Karpas-422 (cell line): ENCODE results near the gene C1orf122. TPM values are rescaled to one million over a fixed set of nuclear protein-coding genes. Genes with fewer than 3 reads are reported as not detected.
"Not testable (repeated sequence)": the region's sequence is repeated elsewhere in the genome, so short reads cannot be mapped to it uniquely, and the experiment has no call there.

Source experiments
- DNase-seq: peaks from one replicate; pipeline ENCODE4 v3.0.0-alpha.2; 2015
- H2AFZ ChIP-seq: fragments of 200-600 bp; sonication (generic); 2 replicates; pipeline ENCODE4 v1.6.1; 2014; ENCODE audit warnings: antibody characterized with exemption, low read length, mixed read lengths
- H3K27ac ChIP-seq: fragments of 200-600 bp; sonication (generic); 2 replicates; pipeline ENCODE4 v1.5.1; 2014; ENCODE audit warnings: mild to moderate bottlenecking, low read length, moderate library complexity
- H3K27me3 ChIP-seq: fragments of 200-600 bp; sonication (generic); 2 replicates; pipeline ENCODE4 v1.6.1; 2014; ENCODE audit warnings: low read length, mixed read lengths
- H3K36me3 ChIP-seq: fragments of 200-600 bp; sonication (generic); 2 replicates; pipeline ENCODE4 v1.6.1; 2014; ENCODE audit warnings: low read length, mixed read lengths; ENCODE audit not compliant: insufficient read depth
- H3K4me1 ChIP-seq: fragments of 200-600 bp; sonication (generic); 2 replicates; pipeline ENCODE4 v1.6.1; 2014; ENCODE audit warnings: mild to moderate bottlenecking, low read length, mixed read lengths
- H3K4me2 ChIP-seq: fragments of 200-600 bp; sonication (generic); 2 replicates; pipeline ENCODE4 v1.6.1; 2014; ENCODE audit warnings: low read length, low read depth, mild to moderate bottlenecking; ENCODE audit not compliant: poor library complexity, severe bottlenecking
- H3K4me3 ChIP-seq: fragments of 200-600 bp; sonication (generic); 2 replicates; pipeline ENCODE4 v1.5.1; 2014; ENCODE audit warnings: mild to moderate bottlenecking, antibody characterized with exemption, low read length, mixed read lengths
- H3K79me2 ChIP-seq: fragments of 200-600 bp; sonication (generic); 2 replicates; pipeline ENCODE4 v1.6.1; 2014; ENCODE audit warnings: mild to moderate bottlenecking, low read length, mixed read lengths
- H3K9ac ChIP-seq: fragments of 200-600 bp; sonication (generic); 2 replicates; pipeline ENCODE4 v1.6.0; 2014; ENCODE audit warnings: low read length
- H3K9me2 ChIP-seq: fragments of 200-600 bp; sonication (generic), shearing (Covaris generic); replicated peaks from 2 replicates; pipeline ENCODE4 v1.6.0; 2014; ENCODE audit warnings: mild to moderate bottlenecking, low read length, moderate library complexity; ENCODE audit not compliant: insufficient read depth
- H3K9me3 ChIP-seq: fragments of 300-700, 200-600 bp; sonication (generic); 2 replicates; pipeline ENCODE4 v1.6.1; 2014; ENCODE audit warnings: low read length, mixed read lengths
- H4K20me1 ChIP-seq: fragments of 200-600 bp; sonication (generic); 2 replicates; pipeline ENCODE4 v1.6.1; 2014; ENCODE audit warnings: mild to moderate bottlenecking, antibody characterized with exemption, low read length, low read depth; ENCODE audit not compliant: insufficient read depth
- total RNA-seq: library from RNA; depleted of rRNA; stranded (reverse); fragments of >200 nt; shearing (Covaris generic); gene quantifications from 2 replicates; pipeline ENCODE4 v1.2.3, GENCODE V29; 2014; ENCODE audit warnings: low replicate concordance

The C1orf122 gene
- total RNA-seq, 1 experiment from 2014 or later = 26.2 TPM

DNA sequence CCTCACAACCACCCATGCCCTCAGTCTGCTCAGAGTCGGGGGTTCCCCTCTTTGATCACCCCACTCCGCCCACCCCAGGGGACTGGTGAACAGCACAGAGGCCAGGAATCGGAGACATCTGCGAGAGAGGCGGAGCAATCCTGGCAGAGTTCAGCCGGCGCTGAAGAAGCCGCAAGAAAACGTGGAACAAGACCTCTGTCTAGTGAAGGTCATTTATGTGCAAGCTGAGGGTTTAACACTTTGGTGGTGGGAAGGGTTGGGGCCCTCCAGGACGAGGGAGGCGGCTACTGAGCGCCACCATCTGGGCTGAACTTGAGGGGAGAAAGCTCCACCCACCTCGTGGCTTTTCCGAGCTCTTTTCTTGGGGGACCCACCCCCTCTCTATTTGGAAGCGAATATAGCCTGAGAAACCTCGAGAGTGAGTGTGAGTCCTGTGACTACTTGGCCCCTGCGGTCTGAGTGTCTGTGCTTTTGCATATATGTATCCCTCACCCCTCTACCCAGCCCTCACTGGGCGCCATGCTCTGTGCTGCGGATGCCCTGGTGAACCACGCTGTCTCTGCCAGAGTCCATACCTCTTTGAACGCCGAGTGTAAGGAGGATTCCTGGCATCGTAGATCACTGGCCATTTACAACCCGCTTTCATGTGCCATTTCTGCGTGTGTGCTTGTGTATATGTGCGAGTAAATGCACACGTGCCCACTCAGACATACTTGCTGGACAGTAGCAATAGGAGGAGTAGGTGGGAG lies 41.5 kb upstream of the C1orf122 start:
- peak; percentile 77 for DNase-seq

DNA sequence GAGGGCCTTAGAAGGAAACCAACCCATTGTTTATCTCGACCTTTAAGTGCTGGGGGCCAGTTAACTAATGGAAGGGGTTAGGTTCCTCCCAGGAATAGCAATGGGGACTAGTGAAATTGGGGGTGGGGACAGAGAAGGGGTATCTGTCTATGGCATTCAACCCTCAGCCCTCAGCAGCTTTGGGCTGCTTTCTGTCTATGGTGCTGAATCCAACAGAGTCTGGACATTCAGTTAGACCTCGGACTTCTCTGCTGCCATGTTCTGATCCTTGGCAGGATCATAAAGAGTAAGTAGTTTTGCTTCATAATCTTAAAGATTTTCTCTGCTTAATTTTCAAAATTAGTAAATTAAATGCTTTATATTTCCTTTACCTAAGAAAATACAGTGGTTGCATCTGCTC lies 40.1 kb upstream of the C1orf122 start:
- no peak overlapping the region for H2AFZ ChIP-seq
- no peak overlapping the region for H3K27ac ChIP-seq
- no peaks in the 10 kb centered on the region for H4K20me1 ChIP-seq
- H3K79me2 ChIP-seq = no peaks in the 10 kb centered on the region
- H3K9me2 ChIP-seq = no peaks in the 10 kb centered on the region
- no peak overlapping the region for H3K4me3 ChIP-seq
- H3K9me3 ChIP-seq = no peaks in the 10 kb centered on the region
- peak overlapping the region; percentile 50 for H3K4me2 ChIP-seq
- H3K36me3 ChIP-seq = no peaks in the 10 kb centered on the region
- no peak for DNase-seq
- no peak overlapping the region for H3K9ac ChIP-seq
- H3K4me1 ChIP-seq = peaks cover 19% of the 10 kb centered on the region
- H3K27me3 ChIP-seq = no peaks in the 10 kb centered on the region

More for the DNA sequence above, 41.5 kb upstream of the C1orf122 start:
- Histone ChIP-seq H3K9ac (peak overlapping the region; percentile 24; the same call in 1 of the 2 replicates), H3K4me1 (peaks cover 19% of the 10 kb centered on the region), H2AFZ (no peak overlapping the region), H3K27me3 (no peaks in the 10 kb centered on the region), H3K4me2 (peak overlapping the region; percentile 50), H3K9me3 (no peaks in the 10 kb centered on the region), H3K4me3 (peak overlapping the region; percentile 13; the same call in 1 of the 2 replicates), H4K20me1 (no peaks in the 10 kb centered on the region), H3K27ac (no peak overlapping the region), H3K79me2 (no peaks in the 10 kb centered on the region), H3K9me2 (no peaks in the 10 kb centered on the region), H3K36me3 (no peaks in the 10 kb centered on the region)

DNA sequence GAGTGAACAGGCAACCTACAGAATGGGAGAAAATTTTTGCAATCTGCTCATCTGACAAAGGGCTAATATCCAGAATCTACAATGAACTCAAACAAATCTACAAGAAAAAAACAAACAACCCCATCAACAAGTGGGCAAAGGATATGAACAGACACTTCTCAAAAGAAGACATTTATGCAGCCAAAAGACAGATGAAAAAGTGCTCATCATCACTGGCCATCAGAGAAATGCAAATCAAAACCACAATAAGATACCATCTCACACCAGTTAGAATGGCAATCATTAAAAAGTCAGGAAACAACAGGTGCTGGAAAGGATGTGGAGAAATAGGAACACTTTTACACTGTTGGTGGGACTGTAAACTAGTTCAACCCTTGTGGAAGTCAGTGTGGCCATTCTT lies 36.1 kb upstream of the C1orf122 start:
- H2AFZ ChIP-seq, H4K20me1 ChIP-seq, H3K27me3 ChIP-seq, H3K9me3 ChIP-seq, H3K79me2 ChIP-seq, H3K36me3 ChIP-seq, H3K9me2 ChIP-seq, H3K4me3 ChIP-seq, H3K4me2 ChIP-seq, H3K9ac ChIP-seq, H3K27ac ChIP-seq, DNase-seq: not testable (repeated sequence)
- H3K4me1 ChIP-seq = peaks cover 11% of the 10 kb centered on the region

DNA sequence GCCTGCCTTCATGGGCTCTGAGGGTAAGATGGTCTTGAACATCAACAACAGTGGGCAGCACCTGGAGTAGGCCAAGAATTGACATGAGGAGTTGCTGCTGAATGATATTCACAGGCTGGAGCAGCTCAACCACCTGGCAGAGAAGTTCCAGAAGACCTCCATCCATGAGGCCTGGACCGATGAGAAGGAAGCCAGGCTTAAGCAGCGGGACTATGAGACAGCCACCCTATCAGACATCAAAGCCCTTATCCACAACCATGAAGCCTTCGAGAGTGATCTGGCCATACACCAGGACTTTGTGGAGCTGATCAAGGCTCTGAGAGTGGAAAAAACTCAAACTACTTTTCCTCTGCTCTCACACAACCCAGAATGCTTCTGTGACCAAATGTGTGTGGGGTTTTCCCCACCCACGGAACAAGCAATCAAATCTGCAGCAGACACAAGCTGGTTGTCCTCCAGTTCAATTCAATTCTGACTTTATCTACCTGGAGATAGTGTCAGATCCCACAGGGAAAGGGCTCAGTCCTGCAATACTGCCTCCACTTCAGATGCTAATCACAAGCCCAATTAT lies 30.6 kb upstream of the C1orf122 start:
- H3K27ac ChIP-seq = no peak overlapping the region
- no peak overlapping the region for H2AFZ ChIP-seq
- H3K9me2 ChIP-seq = no peaks in the 10 kb centered on the region
- no peaks in the 10 kb centered on the region for H4K20me1 ChIP-seq
- H3K79me2 ChIP-seq = no peaks in the 10 kb centered on the region
- no peak overlapping the region for H3K4me3 ChIP-seq
- H3K4me2 ChIP-seq = no peak overlapping the region
- H3K36me3 ChIP-seq = no peaks in the 10 kb centered on the region
- no peak overlapping the region for H3K9ac ChIP-seq
- peaks cover 6% of the 10 kb centered on the region for H3K4me1 ChIP-seq
- H3K27me3 ChIP-seq = no peaks in the 10 kb centered on the region
- DNase-seq = no peak
- H3K9me3 ChIP-seq = no peaks in the 10 kb centered on the region

DNA sequence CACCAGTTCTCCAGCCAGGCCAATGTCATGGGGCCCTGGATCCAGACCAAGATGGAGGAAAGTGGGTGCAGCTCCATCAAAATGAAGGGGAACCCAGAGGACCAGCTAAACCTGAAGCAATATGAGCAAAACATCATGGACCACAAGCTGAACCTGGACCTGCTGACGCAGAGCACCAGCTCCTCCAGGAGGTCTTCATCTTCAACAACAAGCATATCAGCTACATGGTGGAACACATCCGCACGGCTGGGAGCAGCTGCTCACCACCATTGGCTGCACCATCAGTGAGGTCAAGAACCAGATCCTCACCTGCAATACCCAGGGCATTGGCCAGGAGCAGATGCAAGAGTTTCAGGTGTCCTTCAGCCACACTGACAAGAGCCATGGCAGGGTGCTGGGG lies 28.9 kb upstream of the C1orf122 start:
- Histone ChIP-seq H3K27me3 (no peaks in the 10 kb centered on the region), H3K27ac (no peak overlapping the region), H3K4me2 (no peak overlapping the region), H3K9ac (no peak overlapping the region), H3K4me3 (no peak overlapping the region), H3K4me1 (peaks cover 6% of the 10 kb centered on the region), H3K36me3 (no peaks in the 10 kb centered on the region), H4K20me1 (no peaks in the 10 kb centered on the region), H2AFZ (no peak overlapping the region), H3K79me2 (no peaks in the 10 kb centered on the region), H3K9me3 (no peaks in the 10 kb centered on the region), H3K9me2 (no peaks in the 10 kb centered on the region)
- no peak for DNase-seq

DNA sequence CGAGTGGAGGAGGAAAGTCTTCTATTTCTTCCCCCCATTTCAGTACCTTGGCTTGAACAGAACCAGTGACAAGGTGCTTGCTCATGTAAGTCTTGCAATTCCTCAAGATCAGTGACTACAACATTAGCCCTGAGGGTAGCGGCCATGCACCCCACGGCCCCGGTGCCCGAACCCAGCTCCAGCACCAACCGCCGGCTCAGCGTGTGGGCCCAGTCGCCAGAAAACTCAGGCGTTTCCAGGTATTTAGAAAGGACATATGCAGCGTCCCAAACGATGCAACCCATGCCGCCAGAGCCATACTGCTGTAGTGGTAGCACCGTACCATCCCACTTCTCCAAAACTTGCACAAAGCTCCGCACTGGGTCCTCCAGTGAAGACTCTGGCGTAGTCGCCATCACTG lies 25.1 kb upstream of the C1orf122 start:
- H3K36me3 ChIP-seq = no peaks in the 10 kb centered on the region
- H3K4me2 ChIP-seq = no peak overlapping the region

DNA sequence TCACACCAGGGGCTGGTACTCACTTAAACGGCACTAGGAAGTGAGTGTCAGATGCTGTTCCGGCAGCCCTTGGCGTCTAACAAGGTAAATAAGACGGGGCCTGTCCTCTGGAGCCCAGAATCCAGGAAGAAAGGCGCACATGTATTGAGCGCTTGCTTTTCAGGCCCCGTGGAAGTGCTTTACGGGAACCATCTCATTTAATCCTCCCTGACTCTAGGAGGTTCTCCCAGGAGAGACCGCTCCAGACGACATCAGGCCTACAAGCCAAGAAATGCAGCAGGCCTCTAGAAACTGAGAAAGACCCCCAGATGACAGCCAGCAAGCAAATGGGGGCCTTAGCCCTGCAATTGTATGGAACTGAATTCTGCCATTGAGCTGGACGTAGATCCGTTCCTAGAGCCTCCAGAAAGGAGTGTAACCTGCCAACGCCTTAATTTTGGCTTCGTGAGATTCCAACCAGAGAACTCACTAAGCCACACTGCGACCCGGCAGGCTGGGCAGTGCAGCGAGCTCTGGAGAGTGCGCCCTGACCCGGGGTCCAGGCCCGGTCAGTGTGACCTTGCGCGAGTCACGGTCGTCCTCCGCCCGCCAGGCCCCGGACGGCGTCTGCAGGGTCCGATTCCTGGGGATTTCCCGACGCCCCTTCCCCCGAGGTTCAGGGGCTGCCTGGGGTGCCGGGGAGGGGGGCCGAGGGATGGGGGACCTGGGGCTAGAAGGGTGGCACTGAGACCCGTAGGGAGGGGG lies 14.5 kb upstream of the C1orf122 start:
- Histone ChIP-seq H3K4me2 (peak overlapping the region; percentile 99), H3K27ac (no peak overlapping the region), H2AFZ (peak overlapping the region; percentile 56; the same call in 1 of the 2 replicates), H4K20me1 (peaks cover 6% of the 10 kb centered on the region; the same call in 1 of the 2 replicates), H3K4me3 (peak overlapping the region; percentile 49; the same call in 1 of the 2 replicates), H3K4me1 (peaks cover 19% of the 10 kb centered on the region), H3K27me3 (no peaks in the 10 kb centered on the region), H3K9me2 (no peaks in the 10 kb centered on the region), H3K9ac (peak overlapping the region; percentile 98), H3K9me3 (no peaks in the 10 kb centered on the region), H3K36me3 (peaks cover 15% of the 10 kb centered on the region), H3K79me2 (peaks cover 23% of the 10 kb centered on the region)
- DNase-seq = no peak

More for the DNA sequence above, 25.1 kb upstream of the C1orf122 start:
- H3K9me3 ChIP-seq = no peaks in the 10 kb centered on the region
- no peak for DNase-seq
- H3K4me1 ChIP-seq = peaks cover 6% of the 10 kb centered on the region
- H3K27ac ChIP-seq = no peak overlapping the region
- no peaks in the 10 kb centered on the region for H3K9me2 ChIP-seq
- H4K20me1 ChIP-seq = no peaks in the 10 kb centered on the region
- H3K27me3 ChIP-seq = no peaks in the 10 kb centered on the region
- no peaks in the 10 kb centered on the region for H3K79me2 ChIP-seq
- H3K4me3 ChIP-seq = no peak overlapping the region
- H3K9ac ChIP-seq = no peak overlapping the region
- no peak overlapping the region for H2AFZ ChIP-seq

DNA sequence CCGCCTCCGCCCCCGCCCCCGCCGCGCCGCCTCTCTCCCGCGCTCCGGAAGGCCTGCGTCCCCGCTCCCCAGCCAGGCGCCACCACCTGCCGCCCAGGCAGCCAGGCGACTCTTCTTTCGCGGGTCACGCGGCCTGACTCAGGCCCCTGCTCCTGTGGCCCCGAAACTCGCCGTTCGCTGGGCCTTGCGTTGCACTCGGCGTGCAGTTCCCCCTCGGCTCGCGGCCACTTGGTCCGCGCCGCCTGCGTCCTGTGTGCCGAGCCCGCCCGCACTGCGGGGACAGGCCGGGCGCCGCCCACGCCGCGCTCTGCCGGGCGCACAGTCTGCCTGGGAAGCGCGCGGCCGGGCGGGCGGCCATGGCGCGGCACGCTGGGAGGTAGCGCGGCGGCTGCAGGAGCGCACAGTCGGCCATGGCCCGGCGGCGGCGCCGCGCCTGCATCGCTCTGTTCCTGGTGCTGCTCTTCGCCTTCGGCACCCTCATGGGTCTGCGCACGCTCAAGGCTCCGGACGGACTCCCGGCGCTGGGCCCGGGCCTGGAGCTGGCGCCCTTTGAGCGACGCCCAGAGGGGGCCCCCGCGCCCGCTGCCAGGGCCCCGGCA lies 13.7 kb upstream of the C1orf122 start, which contains the start of gene MANEAL:
Gene MANEAL, plus strand, starts transcription at position 75 of the 599 bp plus-strand sequence. Its CDS starts 336 bp downstream, at position 411.
- H3K79me2 ChIP-seq = peaks cover 23% of the 10 kb centered on the region
- DNase-seq = peak; percentile 86
- peak within 1 kb of the TSS; percentile 34; the same call in 1 of the 2 replicates for H3K27ac ChIP-seq
- H3K36me3 ChIP-seq = peaks cover 16% of the 10 kb centered on the region
- H3K4me1 ChIP-seq = peaks cover 19% of the 10 kb centered on the region
- peak within 1 kb of the TSS; percentile 85 for H3K4me3 ChIP-seq
- peak within 1 kb of the TSS; percentile 99 for H3K4me2 ChIP-seq
- H3K27me3 ChIP-seq = no peaks in the 10 kb centered on the region
- no peaks in the 10 kb centered on the region for H3K9me2 ChIP-seq
- H4K20me1 ChIP-seq = peaks cover 6% of the 10 kb centered on the region; the same call in 1 of the 2 replicates
- H3K9ac ChIP-seq = peak within 1 kb of the TSS; percentile 98
- H2AFZ ChIP-seq = peak within 1 kb of the TSS; percentile 89; the same call in 1 of the 2 replicates
- no peaks in the 10 kb centered on the region for H3K9me3 ChIP-seq
